Stimulated activated CD8-positive, alpha-beta memory T cell treated with anti-CD3 and anti-CD28 coated beads, Interleukin-4, amount 100 ng/mL, for 48 hours (primary cell): Measurements from ENCODE around the gene SH3D19.
A peak's percentile ranks its signal among the peaks of the same experiment; 100 is the strongest.
"Not testable (repeated sequence)": the region's sequence is repeated elsewhere in the genome, so short reads cannot be mapped to it uniquely, and the experiment has no call there.

Experiments
- DNase-seq: peaks from one replicate; pipeline ENCODE4 v3.0.0-alpha.2; 2020

SH3D19 gene

GRCh38 chr4:151143811-151144210, 181.6 kb downstream of the SH3D19 start:
- DNase-seq: no peak

- DNase-seq: no peak
These were observed 182.2 kb downstream of the SH3D19 start for GRCh38 chr4:151143162-151143561.

GRCh38 chr4:151142758-151143157, 182.6 kb downstream of the SH3D19 start:
- no peak for DNase-seq

GRCh38 chr4:151139814-151140213, 185.6 kb downstream of the SH3D19 start:
- DNase-seq: no peak

- not testable (repeated sequence) for DNase-seq
These were observed 189.4 kb downstream of the SH3D19 start for GRCh38 chr4:151136048-151136447.

- no peak for DNase-seq
These were observed 192.1 kb downstream of the SH3D19 start for GRCh38 chr4:151133311-151133710.

GRCh38 chr4:151129796-151130195, 195.6 kb downstream of the SH3D19 start:
- DNase-seq: no peak

- DNase-seq: peak; percentile 61
These were observed 207.9 kb downstream of the SH3D19 start for GRCh38 chr4:151117371-151117962.

- DNase-seq: no peak
These were observed 210.4 kb downstream of the SH3D19 start for GRCh38 chr4:151114986-151115385.

GRCh38 chr4:151114338-151114737, 211.1 kb downstream of the SH3D19 start:
- DNase-seq: no peak

GRCh38 chr4:151110236-151110635, 215.2 kb downstream of the SH3D19 start:
- no peak for DNase-seq

- DNase-seq: no peak
These were observed 218.3 kb downstream of the SH3D19 start for GRCh38 chr4:151107063-151107462.

- no peak for DNase-seq
These were observed 219.9 kb downstream of the SH3D19 start for GRCh38 chr4:151105454-151106032.

- DNase-seq: no peak
These were observed 220.8 kb downstream of the SH3D19 start for GRCh38 chr4:151104621-151105020.

GRCh38 chr4:151103758-151104157, 221.6 kb downstream of the SH3D19 start:
- no peak for DNase-seq

GRCh38 chr4:151100531-151100930, 224.9 kb downstream of the SH3D19 start:
- DNase-seq: no peak

GRCh38 chr4:151099976-151100417, 225.4 kb downstream of the SH3D19 start:
- DNase-seq: no peak

- peak; percentile 99 for DNase-seq
These were observed 226.0 kb downstream of the SH3D19 start, which contains the start of gene RPS3A for GRCh38 chr4:151099229-151099975. Gene RPS3A, plus strand, starts transcription at chr4:151099628. Its CDS starts 25 bp downstream, at chr4:151099653.

- no peak for DNase-seq
These were observed 226.5 kb downstream of the SH3D19 start for GRCh38 chr4:151098979-151099228.

- no peak for DNase-seq
These were observed 227.6 kb downstream of the SH3D19 start for GRCh38 chr4:151097759-151098158.

GRCh38 chr4:151095142-151095541, 230.3 kb downstream of the SH3D19 start:
- DNase-seq: no peak

- no peak for DNase-seq
These were observed 231.1 kb downstream of the SH3D19 start for GRCh38 chr4:151094290-151094751.

GRCh38 chr4:151093203-151093602, 232.2 kb downstream of the SH3D19 start:
- DNase-seq: no peak

- DNase-seq: no peak
These were observed 232.9 kb downstream of the SH3D19 start for GRCh38 chr4:151092488-151092887.
